H1 (cell line): Measurements from ENCODE around the gene VCPKMT. TPM values are rescaled to one million over a fixed set of nuclear protein-coding genes. Genes with fewer than 3 reads are reported as not detected.

Experiments used
- CTCF ChIA-PET: fragments of 300-600 bp; sonication (Branson Sonifier 250); formaldehyde crosslinking; loops from one replicate; lab custom pipeline; 2021; ENCODE audit not compliant: partially characterized antibody; lab: Charles Lee
- POLR2A ChIA-PET: fragments of 300-600 bp; sonication (Branson Sonifier 250); formaldehyde crosslinking; loops from one replicate; lab custom pipeline; 2021; ENCODE audit warnings: inconsistent platforms; ENCODE audit not compliant: partially characterized antibody; lab: Charles Lee
- DNase-seq, 2 experiments: peaks; one replicate each; pipeline versions ENCODE4 v3.0.0 to v3.0.0-alpha.2; 2010 to 2022; ENCODE audit warnings: low spot score in 2 of 2, low read depth in 1 of 2, mixed read lengths in 1 of 2
- FAIRE-seq: peaks from 2 replicates; lab custom pipeline; 2011; peaks lifted over from hg19 to GRCh38; lab: Jason Lieb, UNC
- H2AFZ ChIP-seq: 2 replicates; pipeline ENCODE4 v1.8.1; 2012; ENCODE audit warnings: low read length, inconsistent platforms
- H2AK5ac ChIP-seq: 2 replicates; pipeline ENCODE4 v1.6.1; 2013; ENCODE audit warnings: low read depth, low read length
- H2BK120ac ChIP-seq: replicated peaks from 2 replicates; pipeline ENCODE3; 2013; ENCODE audit warnings: low read depth, low read length, inconsistent platforms
- H2BK12ac ChIP-seq: 2 replicates; pipeline ENCODE4 v1.6.1; 2013; ENCODE audit warnings: low read depth, low read length
- H2BK15ac ChIP-seq: 2 replicates; pipeline ENCODE4 v1.6.1; 2013; ENCODE audit warnings: low read length
- H2BK20ac ChIP-seq: 2 replicates; pipeline ENCODE4 v1.6.1; 2013; ENCODE audit warnings: low read length
- H2BK5ac ChIP-seq: 2 replicates; pipeline ENCODE4 v1.6.1; 2013; ENCODE audit warnings: low read depth, low read length
- H3K14ac ChIP-seq: 2 replicates; pipeline ENCODE4 v1.6.1; 2013; ENCODE audit warnings: inconsistent platforms; ENCODE audit not compliant: insufficient read length
- H3K18ac ChIP-seq: 2 replicates; pipeline ENCODE4 v1.6.1; 2013; ENCODE audit warnings: low read length; ENCODE audit errors: extremely low read depth
- H3K23ac ChIP-seq: 2 replicates; pipeline ENCODE4 v1.6.1; 2013; ENCODE audit warnings: inconsistent platforms; ENCODE audit not compliant: insufficient read length
- H3K23me2 ChIP-seq: 2 replicates; pipeline ENCODE4 v1.6.1; 2013; ENCODE audit warnings: low read depth, low read length
- H3K27ac ChIP-seq: 2 replicates; pipeline ENCODE4 v1.6.1; 2011; ENCODE audit warnings: low read depth, low read length, inconsistent platforms
- H3K27me3 ChIP-seq, 4 experiments: replicated peaks in 1 of 4; 1 replicate in 1 of 4; 2 replicates in 3 of 4; pipeline versions ENCODE4 v1.6.1 to v1.8.1; 2011 to 2013; ENCODE audit warnings: low read length in 3 of 4, mild to moderate bottlenecking in 3 of 4, inconsistent platforms in 2 of 4, mixed read lengths in 2 of 4, moderate library complexity in 1 of 4; ENCODE audit not compliant: control insufficient read depth in 3 of 4, insufficient read depth in 3 of 4; ENCODE audit errors: extremely low read depth in 1 of 4
- H3K36me3 ChIP-seq, 4 experiments: 2 replicates each; pipeline versions ENCODE4 v1.6.1 to v1.8.1; 2011 to 2013; ENCODE audit warnings: mild to moderate bottlenecking in 4 of 4, low read length in 3 of 4, moderate library complexity in 2 of 4, control low read depth in 1 of 4, inconsistent platforms in 1 of 4; ENCODE audit not compliant: insufficient read depth in 4 of 4, control insufficient read depth in 2 of 4
- H3K4ac ChIP-seq: replicated peaks from 2 replicates; pipeline ENCODE3; 2013; ENCODE audit warnings: low read length, low read depth, mixed read lengths, inconsistent platforms; ENCODE audit not compliant: insufficient read length
- H3K4me1 ChIP-seq, 4 experiments: replicated peaks in 1 of 4; 1 replicate in 1 of 4; 2 replicates in 3 of 4; pipeline versions ENCODE4 v1.6.1 to v1.8.1; 2011 to 2013; ENCODE audit warnings: low read length in 3 of 4, inconsistent platforms in 2 of 4, mixed read lengths in 1 of 4; ENCODE audit not compliant: insufficient read depth in 4 of 4, control insufficient read depth in 3 of 4
- H3K4me2 ChIP-seq, 2 experiments: 2 replicates each; pipeline versions ENCODE4 v1.6.1 to v1.8.1; 2011 to 2013; ENCODE audit warnings: low read depth in 2 of 2, low read length in 2 of 2, control low read depth in 1 of 2, inconsistent platforms in 1 of 2, mild to moderate bottlenecking in 1 of 2; ENCODE audit not compliant: insufficient read depth in 1 of 2
- H3K4me3 ChIP-seq, 4 experiments: fragments of 200-600, 300-600 bp in 1 of 4; sonication (generic), shearing (Covaris generic), sonication (Bioruptor Twin) in 1 of 4; 2 replicates each; pipeline versions ENCODE4 v1.5.1 to v1.8.1; 2011 to 2016; ENCODE audit warnings: low read length in 4 of 4, low read depth in 3 of 4, control low read depth in 2 of 4, inconsistent platforms in 2 of 4, mild to moderate bottlenecking in 2 of 4, mixed read lengths in 1 of 4, moderate library complexity in 1 of 4; ENCODE audit not compliant: insufficient read depth in 2 of 4; ENCODE audit errors: extremely low read depth in 1 of 4
- H3K56ac ChIP-seq: replicated peaks from 2 replicates; pipeline ENCODE3; 2013; ENCODE audit warnings: low read depth, mild to moderate bottlenecking, mixed read lengths, low read length, inconsistent platforms; ENCODE audit not compliant: insufficient read length
- H3K79me1 ChIP-seq: 2 replicates; pipeline ENCODE4 v1.6.1; 2013; ENCODE audit warnings: low read depth, low read length, control low read depth
- H3K79me2 ChIP-seq, 2 experiments: 2 replicates each; pipeline versions ENCODE4 v1.6.1 to v1.8.1; 2012 to 2013; ENCODE audit warnings: low read length in 2 of 2, mild to moderate bottlenecking in 2 of 2, inconsistent platforms in 1 of 2; ENCODE audit not compliant: insufficient read depth in 2 of 2, control insufficient read depth in 1 of 2
- H3K9ac ChIP-seq, 4 experiments: replicated peaks in 1 of 4; 1 replicate in 1 of 4; 2 replicates in 3 of 4; pipeline versions ENCODE4 v1.6.1 to v1.8.1; 2011 to 2013; ENCODE audit warnings: low read depth in 3 of 4, low read length in 3 of 4, control low read depth in 2 of 4, mild to moderate bottlenecking in 2 of 4, moderate library complexity in 2 of 4, inconsistent platforms in 1 of 4; ENCODE audit errors: extremely low read depth in 1 of 4
- H3K9me3 ChIP-seq, 2 experiments: 2 replicates each; pipeline versions ENCODE4 v1.6.1 to v1.8.1; 2012 to 2013; ENCODE audit warnings: mild to moderate bottlenecking in 2 of 2, moderate library complexity in 2 of 2, control low read depth in 1 of 2, inconsistent platforms in 1 of 2, low read depth in 1 of 2, low read length in 1 of 2, mixed read lengths in 1 of 2; ENCODE audit not compliant: insufficient read depth in 2 of 2
- H4K20me1 ChIP-seq, 2 experiments: replicated peaks in 1 of 2; 2 replicates each; pipeline versions ENCODE3 to v1.8.1; 2011 to 2013; ENCODE audit warnings: inconsistent platforms in 2 of 2, low read length in 2 of 2, mild to moderate bottlenecking in 1 of 2; ENCODE audit not compliant: insufficient read depth in 2 of 2, control insufficient read depth in 1 of 2
- H4K5ac ChIP-seq: 2 replicates; pipeline ENCODE4 v1.6.1; 2013; ENCODE audit warnings: low read length, low read depth, mixed read lengths, inconsistent platforms; ENCODE audit not compliant: insufficient read length
- H4K8ac ChIP-seq: 2 replicates; pipeline ENCODE4 v1.8.0; 2013; ENCODE audit warnings: mild to moderate bottlenecking, moderate library complexity, low read length, inconsistent platforms; ENCODE audit not compliant: insufficient read depth; ENCODE audit errors: extremely low read depth
- H4K91ac ChIP-seq: replicated peaks from 2 replicates; pipeline ENCODE3; 2013; ENCODE audit warnings: low read length, mixed read lengths, inconsistent platforms; ENCODE audit not compliant: insufficient read length
- BACH1 ChIP-seq: IDR thresholded peaks from 2 replicates; pipeline ENCODE4 v1.6.1; 2012; ENCODE audit warnings: low read length, improper control_type of control experiment
- BCL11A ChIP-seq, 2 experiments: IDR thresholded peaks; one replicate each; pipeline ENCODE4 v1.6.1; 2011; ENCODE audit warnings: low read depth in 2 of 2, low read length in 2 of 2, mild to moderate bottlenecking in 2 of 2
- CBX5 ChIP-seq: fragments of 300-800, 300-1000 bp; sonication (generic); IDR thresholded peaks from 2 replicates; pipeline ENCODE4 v1.7.1; 2016; ENCODE audit warnings: antibody characterized with exemption, low read length, low read depth
- CEBPB ChIP-seq: IDR thresholded peaks from 2 replicates; pipeline ENCODE4 v1.6.1; 2012; ENCODE audit warnings: low read depth, low read length
- EGR1 ChIP-seq: IDR thresholded peaks from 2 replicates; pipeline ENCODE4 v1.6.1; 2011; ENCODE audit warnings: low read depth, low read length, borderline replicate concordance
- PHF8 ChIP-seq: fragments of 200-600 bp; sonication (generic); conservative IDR thresholded peaks from 2 replicates; pipeline ENCODE4 v1.7.1; 2012; ENCODE audit warnings: low read depth, mild to moderate bottlenecking, inconsistent platforms, low read length, moderate library complexity
- POLR2AphosphoS5 ChIP-seq: IDR thresholded peaks from 2 replicates; pipeline ENCODE4 v1.6.1; 2011; ENCODE audit warnings: low read depth, low read length
- RFX5 ChIP-seq: IDR thresholded peaks from 2 replicates; pipeline ENCODE4 v1.6.1; 2011; ENCODE audit warnings: low read depth, low read length, improper control_type of control experiment, borderline replicate concordance
- RNF2 ChIP-seq: fragments of 200-900, 300-1000 bp; sonication (generic); IDR thresholded peaks from 2 replicates; pipeline ENCODE4 v1.7.1; 2016; ENCODE audit warnings: borderline replicate concordance, low read depth, mild to moderate bottlenecking, antibody characterized with exemption, low read length; ENCODE audit not compliant: poor library complexity, severe bottlenecking; ENCODE audit errors: missing control alignments
- RXRA ChIP-seq: IDR thresholded peaks from 2 replicates; pipeline ENCODE4 v1.6.1; 2011; ENCODE audit warnings: low read depth, mild to moderate bottlenecking, low read length, moderate library complexity; ENCODE audit not compliant: insufficient read depth
- SIX5 ChIP-seq: IDR thresholded peaks from 2 replicates; pipeline ENCODE4 v1.6.1; 2011; ENCODE audit warnings: mild to moderate bottlenecking, low read depth, low read length
- SP2 ChIP-seq: IDR thresholded peaks from 2 replicates; pipeline ENCODE4 v1.6.1; 2012; ENCODE audit warnings: mild to moderate bottlenecking, low read length, inconsistent platforms
- SUZ12 ChIP-seq: fragments of 200-600 bp; sonication (generic); IDR thresholded peaks from 2 replicates; pipeline ENCODE4 v1.6.1; 2012; ENCODE audit warnings: mild to moderate bottlenecking, inconsistent platforms, low read length, moderate library complexity, mixed read lengths
- WGBS, 2 experiments: shearing (Covaris generic) in 1 of 2; methylation state at CpG; one replicate each; pipeline versions ENCODE4 v1.1.6 to v1.1.7; 2013 to 2015; ENCODE audit warnings: low lambda C conversion rate in 2 of 2, mixed read lengths in 2 of 2, inconsistent platforms in 1 of 2, low coverage in 1 of 2, missing lambda C conversion rate in 1 of 2; ENCODE audit not compliant: insufficient replicate concordance in 2 of 2, insufficient coverage in 1 of 2, insufficient read length in 1 of 2; ENCODE audit errors: extremely low coverage in 1 of 2, missing lambda C conversion rate in 1 of 2; 5-methylcytosine and 5-hydroxymethylcytosine counted together
- polyA plus RNA-seq, 7 experiments: library from polyadenylated mRNA; depleted of rRNA in 3 of 7; stranded (reverse) in 5 of 7; unstranded in 2 of 7; fragments of >200 nt in 5 of 7; fragments of 200-250 nt in 2 of 7; gene quantifications; 1 replicate in 5 of 7; 2 replicates in 1 of 7; 4 replicates in 1 of 7; pipeline versions ENCODE4 v1.2.1 to v1.2.3, GENCODE V29; 2011 to 2013; ENCODE audit warnings: missing spikeins in 2 of 7, mixed read lengths in 2 of 7
- total RNA-seq: library from RNA; stranded (reverse); fragmentation: NEBNext Ultra II Directional; extraction: Animal tissue kit (Norgen Biotek cat#: 25700); gene quantifications from 2 replicates; pipeline ENCODE4 v1.2.1, GENCODE V29; 2021
- TF ChIP-seq, protein P1 (sequence below): IDR thresholded peaks from 2 replicates; pipeline ENCODE4 v1.6.1; 2012; ENCODE audit warnings: inconsistent platforms

The VCPKMT gene
- total and polyA plus RNA-seq, 2 of the 8 experiments (the other 6 are each of a cell fraction or from before 2014, with no cell fraction given), result 3.8 to 7.1 TPM

GRCh38 chr14:50082308-50082742, 34.0 kb downstream of the VCPKMT start:
- Histone ChIP-seq H3K56ac (no peak overlapping the region), H3K27ac (no peak overlapping the region), H4K20me1 (no peaks in the 10 kb centered on the region), H3K18ac (no peak overlapping the region), H3K79me2 (no peaks in the 10 kb centered on the region), H3K9ac (no peak overlapping the region), H3K9me3 (no peaks in the 10 kb centered on the region), H2BK20ac (no peak overlapping the region), H3K4me2 (no peak overlapping the region), H2AFZ (no peak overlapping the region), H2AK5ac (no peak overlapping the region), H3K23ac (no peak overlapping the region), H4K91ac (no peak overlapping the region), H3K36me3 (no peaks in the 10 kb centered on the region), H3K14ac (no peak overlapping the region), H3K4me1 (no peaks in the 10 kb centered on the region), H2BK120ac (no peak overlapping the region), H2BK15ac (no peak overlapping the region), H4K8ac (no peak overlapping the region), H2BK5ac (no peak overlapping the region), H3K4ac (no peak overlapping the region), H3K27me3 (no peaks in the 10 kb centered on the region), H3K23me2 (no peaks in the 10 kb centered on the region), H4K5ac (no peak overlapping the region), H3K4me3 (no peak overlapping the region), H3K79me1 (no peaks in the 10 kb centered on the region), H2BK12ac (no peak overlapping the region)
- DNase-seq (no peak), FAIRE-seq (no peak)
- POLR2A ChIA-PET, result interaction anchor here (0.8 kb wide), 1 partner anchor 34 kb away, joined by 3 read pairs; the partner anchor contains the start of gene VCPKMT
- 95% methylated on average over 8 of the region's 8 CpGs; no CpG with 5 or more reads in 1 of the 2 experiments for WGBS, 2 experiments
- CTCF ChIA-PET, result interaction anchor here (1.0 to 2.5 kb wide), 6 partner anchors 9 to 64 kb away, joined by 3 to 7 read pairs (median 4); no protein-coding TSS in a partner anchor
- TF ChIP-seq EGR1 (no peak), SP2 (no peak), SIX5 (no peak), RFX5 (no peak), BACH1 (no peak), RNF2 (no peak), POLR2AphosphoS5 (no peak), CBX5 (no peak), BCL11A (IDR thresholded peaks at IDR 0.05; ENCODE audit: low read depth in 2 of 2, low read length in 2 of 2) (no peak), CEBPB (no peak), RXRA (no peak), PHF8 (no peak), SUZ12 (no peak)
- TF ChIP-seq, protein P1, sequence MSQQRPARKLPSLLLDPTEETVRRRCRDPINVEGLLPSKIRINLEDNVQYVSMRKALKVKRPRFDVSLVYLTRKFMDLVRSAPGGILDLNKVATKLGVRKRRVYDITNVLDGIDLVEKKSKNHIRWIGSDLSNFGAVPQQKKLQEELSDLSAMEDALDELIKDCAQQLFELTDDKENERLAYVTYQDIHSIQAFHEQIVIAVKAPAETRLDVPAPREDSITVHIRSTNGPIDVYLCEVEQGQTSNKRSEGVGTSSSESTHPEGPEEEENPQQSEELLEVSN, result no peak
